PFSK-1 (cell line): ENCODE measurements around the gene CHD5.

Experiments used
- POLR2AphosphoS5 ChIP-seq: IDR thresholded peaks from 2 replicates; pipeline ENCODE4 v1.6.1; 2012; ENCODE audit warnings: low read depth, mild to moderate bottlenecking, control low read depth, low read length, moderate library complexity
- TAF1 ChIP-seq: IDR thresholded peaks from 2 replicates; pipeline ENCODE4 v1.6.1; 2012; ENCODE audit warnings: low read length, control low read depth, borderline replicate concordance; ENCODE audit not compliant: insufficient read depth

DNA sequence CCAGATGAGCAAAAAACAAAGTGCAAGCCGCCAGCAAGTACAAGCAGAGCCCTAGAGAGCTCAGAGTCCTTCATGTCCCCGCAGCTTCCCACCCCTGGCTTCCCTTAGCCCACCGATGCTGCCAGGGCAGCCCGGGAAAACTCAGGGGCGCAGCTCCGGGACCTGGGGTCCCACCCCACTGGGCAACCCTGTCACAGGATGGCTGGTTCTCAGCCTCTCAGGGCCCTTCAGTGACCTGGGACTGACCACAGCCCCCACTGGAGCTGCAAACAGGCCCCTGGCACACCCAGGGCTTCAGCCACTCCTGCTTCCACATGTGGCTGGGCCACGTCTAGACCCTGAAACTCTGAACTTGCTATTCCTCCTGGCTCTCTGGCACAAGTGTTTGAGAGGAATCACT is 49.5 kb downstream of the CHD5 start:
- TF ChIP-seq POLR2AphosphoS5 (no peak), TAF1 (no peak)
